Spinal cord (tissue), 10 donors: Measurements from ENCODE around the gene TFDP1. TPM values are rescaled to one million over a fixed set of nuclear protein-coding genes. Genes with fewer than 3 reads are reported as not detected.
"Not testable (repeated sequence)": the region's sequence is repeated elsewhere in the genome, so short reads cannot be mapped to it uniquely, and the experiment has no call there.

Experiments
- DNase-seq, 6 donors: peaks; one replicate each; pipeline versions ENCODE4 v3.0.0 to v3.0.0-alpha.2; 2013 to 2015; ENCODE audit warnings: low spot score in 6 of 6, low read depth in 4 of 6
- H3K27ac ChIP-seq: one replicate; pipeline ENCODE4 v1.5.1; 2013; ENCODE audit warnings: low read depth, low read length, control low read depth
- H3K27me3 ChIP-seq: one replicate; pipeline ENCODE4 v1.6.1; 2013; ENCODE audit warnings: low read length; ENCODE audit not compliant: control insufficient read depth, insufficient read depth
- H3K36me3 ChIP-seq: one replicate; pipeline ENCODE4 v1.6.1; 2013; ENCODE audit warnings: low read length; ENCODE audit not compliant: control insufficient read depth, insufficient read depth
- H3K4me1 ChIP-seq: one replicate; pipeline ENCODE4 v1.6.1; 2013; ENCODE audit warnings: low read length; ENCODE audit not compliant: control insufficient read depth, insufficient read depth
- H3K4me3 ChIP-seq: one replicate; pipeline ENCODE4 v1.5.1; 2013; ENCODE audit warnings: low read depth, low read length, control low read depth
- H3K9me3 ChIP-seq: one replicate; pipeline ENCODE4 v1.6.1; 2013; ENCODE audit warnings: low read length; ENCODE audit not compliant: control insufficient read depth, insufficient read depth
- WGBS: methylation state at CpG from one replicate; pipeline ENCODE4 v1.1.5; 2013; ENCODE audit warnings: missing lambda C conversion rate; ENCODE audit not compliant: insufficient coverage; 5-methylcytosine and 5-hydroxymethylcytosine counted together
- polyA plus RNA-seq, 2 donors: library from polyadenylated mRNA; unstranded; fragments of 120-200 nt; gene quantifications; one replicate each; pipeline ENCODE4 v1.2.1, GENCODE V29; 2013; ENCODE audit not compliant: insufficient read length in 2 of 2
- total RNA-seq, 2 donors: library from RNA; depleted of rRNA in 1 of 2; stranded (reverse); fragments of 120-200 nt in 1 of 2; fragments of >200 nt in 1 of 2; gene quantifications; one replicate each; pipeline versions ENCODE4 v1.2.3 to v1.2.4, GENCODE V29; 2013 to 2014
- donor health status: healthy.

TFDP1 gene
- total and polyA plus RNA-seq, 4 donors, result 43.9 to 87.7 (median 63.8) TPM

DNA sequence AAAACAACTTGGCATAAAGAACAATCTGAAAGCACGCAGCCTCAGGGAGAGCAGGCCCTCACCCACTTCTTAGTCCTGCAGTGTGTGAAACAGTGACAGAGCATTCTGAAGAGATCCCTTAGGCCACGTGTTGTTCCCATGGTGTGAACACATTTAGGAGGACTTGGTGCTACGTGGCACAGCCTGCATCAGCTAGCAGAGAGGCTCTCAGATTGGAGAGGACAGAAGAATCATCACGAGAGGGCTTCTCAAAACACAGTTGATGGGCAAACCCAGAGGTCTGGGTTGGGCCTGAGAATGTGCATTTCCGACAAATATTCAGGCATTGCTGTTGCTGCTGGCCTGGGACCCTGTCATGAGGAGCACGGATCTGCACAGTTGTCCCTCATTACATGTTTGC lies 26.1 kb upstream of the TFDP1 start:
- 89% methylated on average over 6 of the region's 6 CpGs for WGBS
- H3K9me3 ChIP-seq, result no peaks in the 10 kb centered on the region
- no peak for DNase-seq
- no peak overlapping the region for H3K27ac ChIP-seq
- peaks cover 12% of the 10 kb centered on the region for H3K4me1 ChIP-seq
- no peak overlapping the region for H3K4me3 ChIP-seq
- peaks cover 11% of the 10 kb centered on the region for H3K36me3 ChIP-seq
- no peaks in the 10 kb centered on the region for H3K27me3 ChIP-seq

GRCh38 chr13:113559061-113559460 lies 25.5 kb upstream of the TFDP1 start:
- Histone ChIP-seq H3K27ac (no peak overlapping the region), H3K27me3 (no peaks in the 10 kb centered on the region), H3K4me1 (peaks cover 12% of the 10 kb centered on the region), H3K4me3 (no peak overlapping the region), H3K9me3 (no peaks in the 10 kb centered on the region), H3K36me3 (peaks cover 5% of the 10 kb centered on the region)
- DNase-seq, result no peak
- 66% methylated on average over 2 of the region's 7 CpGs for WGBS

DNA sequence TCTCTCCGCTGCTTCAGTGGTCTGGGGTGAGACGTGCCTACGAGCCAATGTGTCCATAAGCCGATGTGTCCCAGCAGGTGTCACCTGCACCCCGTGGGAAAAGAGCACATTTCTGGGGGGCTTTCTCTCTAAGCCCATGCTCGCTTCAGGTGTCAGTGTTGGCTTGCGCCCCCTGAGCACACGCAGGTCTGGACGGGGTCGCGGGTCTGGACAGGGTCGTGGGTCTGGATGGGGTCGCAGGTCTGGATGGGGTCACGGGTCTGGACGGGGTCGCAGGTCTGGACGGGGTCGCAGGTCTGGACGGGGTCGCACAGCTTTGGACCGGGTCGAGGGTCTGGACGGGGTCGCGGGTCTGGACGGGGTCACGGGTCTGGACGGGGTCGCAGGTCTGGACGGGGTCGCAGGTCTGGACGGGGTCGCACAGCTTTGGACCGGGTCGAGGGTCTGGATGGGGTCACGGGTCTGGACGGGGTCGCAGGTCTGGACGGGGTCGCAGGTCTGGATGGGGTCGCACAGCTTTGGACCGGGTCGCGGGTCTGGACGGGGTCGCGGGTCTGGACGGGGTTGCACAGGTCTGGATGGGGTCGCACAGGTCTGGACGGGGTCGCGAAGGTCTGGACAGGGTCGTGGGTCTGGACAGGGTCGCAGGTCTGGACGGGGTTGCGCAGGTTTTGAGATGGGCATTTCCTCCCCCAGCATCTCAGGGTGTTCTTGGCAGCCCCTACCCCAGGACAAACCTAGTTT lies 24.5 kb upstream of the TFDP1 start:
- DNase-seq, result no peak
- 90% methylated on average over 56 of the region's 56 CpGs for WGBS
- no peak overlapping the region for H3K4me3 ChIP-seq

DNA sequence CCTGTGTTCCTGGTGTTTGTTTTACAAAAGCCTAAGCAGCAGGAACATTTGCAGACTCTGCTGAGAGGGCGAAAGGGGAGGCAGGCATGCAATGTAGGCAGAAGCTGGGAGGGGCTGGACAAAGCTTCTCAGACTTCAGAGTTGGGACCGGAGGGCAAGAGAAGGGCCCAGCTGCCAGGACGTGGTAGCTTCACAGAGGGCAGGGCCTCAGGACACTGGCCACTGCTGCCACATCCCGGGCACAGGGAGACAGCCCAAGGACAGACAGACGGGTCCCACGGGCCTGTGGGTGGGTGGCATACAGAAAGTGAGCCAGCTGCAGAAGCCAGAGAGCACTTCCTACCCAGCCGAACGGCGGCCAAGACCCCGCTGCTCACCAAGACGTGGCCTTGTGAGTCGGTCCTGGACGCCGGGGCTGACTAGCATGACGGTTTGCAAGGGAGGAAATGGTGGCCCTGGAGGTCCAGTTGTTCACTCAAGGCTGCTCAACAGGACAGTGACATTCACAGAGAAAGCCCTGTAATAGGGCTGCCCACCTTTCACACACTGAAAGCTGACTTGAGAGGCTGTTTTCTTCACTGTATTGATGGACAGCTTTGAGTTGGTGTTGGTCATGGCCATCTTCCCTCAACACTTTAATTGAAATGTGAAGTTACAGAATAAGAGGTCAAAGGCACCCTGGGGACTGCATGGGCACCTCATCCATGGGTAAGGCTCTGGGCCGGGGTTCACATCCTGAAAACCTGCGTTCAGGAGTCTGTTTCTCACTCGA lies 23.7 kb upstream of the TFDP1 start:
- H3K36me3 ChIP-seq, result no peaks in the 10 kb centered on the region
- WGBS, result 89% methylated on average over 16 of the region's 18 CpGs
- DNase-seq, result peak in 1 of 6 donors; percentile 27

More for the DNA sequence above, 24.5 kb upstream of the TFDP1 start:
- Histone ChIP-seq H3K27me3 (no peaks in the 10 kb centered on the region), H3K9me3 (no peaks in the 10 kb centered on the region), H3K27ac (no peak overlapping the region), H3K4me1 (peaks cover 12% of the 10 kb centered on the region), H3K36me3 (no peaks in the 10 kb centered on the region)

DNA sequence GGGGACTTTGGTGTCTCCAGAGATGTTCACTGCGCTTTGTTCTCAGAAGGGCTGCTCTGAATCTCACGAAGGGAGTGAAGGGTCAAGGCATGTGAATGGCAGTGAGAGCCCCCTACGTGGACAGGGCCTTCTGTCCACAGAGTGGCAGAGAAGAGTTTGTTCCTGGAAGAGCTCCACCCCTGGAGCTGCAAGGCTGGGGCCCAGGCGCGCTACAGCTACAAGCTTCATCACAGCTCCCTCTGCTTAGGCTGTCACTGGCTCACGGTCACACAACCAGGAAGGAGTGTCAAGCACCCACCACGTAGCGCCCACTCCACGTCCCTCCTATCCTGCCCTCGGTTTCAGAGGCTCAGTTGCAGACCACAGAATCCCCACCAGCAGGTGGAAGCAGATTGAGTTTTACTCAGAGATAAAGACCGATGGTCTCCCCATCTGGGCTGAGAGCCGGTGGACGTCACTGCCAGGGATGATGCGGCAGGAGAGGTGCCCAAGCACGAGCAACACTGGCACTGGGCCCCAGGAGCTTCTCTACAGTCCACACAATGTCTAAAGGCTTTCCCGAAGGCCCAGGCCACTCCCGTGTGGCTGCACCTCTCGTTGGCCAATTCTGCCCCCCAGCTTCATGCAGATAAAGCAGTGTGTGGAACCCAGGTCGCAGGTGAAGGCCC lies 23.0 kb upstream of the TFDP1 start:
- H3K9me3 ChIP-seq, result no peaks in the 10 kb centered on the region
- WGBS, result 84% methylated on average over 19 of the region's 19 CpGs
- H3K36me3 ChIP-seq, result no peaks in the 10 kb centered on the region
- H3K4me1 ChIP-seq, result peaks cover 12% of the 10 kb centered on the region
- no peak for DNase-seq
- H3K27ac ChIP-seq, result no peak overlapping the region
- H3K4me3 ChIP-seq, result no peak overlapping the region
- no peaks in the 10 kb centered on the region for H3K27me3 ChIP-seq

More for the DNA sequence above, 23.7 kb upstream of the TFDP1 start:
- Histone ChIP-seq H3K4me1 (peaks cover 12% of the 10 kb centered on the region), H3K27me3 (no peaks in the 10 kb centered on the region), H3K4me3 (no peak overlapping the region), H3K27ac (no peak overlapping the region), H3K9me3 (no peaks in the 10 kb centered on the region)

GRCh38 chr13:113562085-113562749 lies 22.3 kb upstream of the TFDP1 start:
- WGBS, result 23% methylated on average over 14 of the region's 14 CpGs
- Histone ChIP-seq H3K27me3 (no peaks in the 10 kb centered on the region), H3K36me3 (no peaks in the 10 kb centered on the region), H3K27ac (no peak overlapping the region), H3K4me3 (no peak overlapping the region), H3K9me3 (no peaks in the 10 kb centered on the region), H3K4me1 (peaks cover 12% of the 10 kb centered on the region)
- DNase-seq, result peak in 4 of 6 donors; percentile 59 to 90 (median 76)

- no peak for DNase-seq
- Histone ChIP-seq H3K27ac (no peak overlapping the region), H3K4me3 (no peak overlapping the region), H3K27me3 (no peaks in the 10 kb centered on the region), H3K4me1 (peaks cover 12% of the 10 kb centered on the region), H3K9me3 (no peaks in the 10 kb centered on the region), H3K36me3 (no peaks in the 10 kb centered on the region)
- 67% methylated on average over 6 of the region's 7 CpGs for WGBS
Observed at GRCh38 chr13:113562844-113563243, 21.7 kb upstream of the TFDP1 start.

- not testable (repeated sequence) for H3K36me3 ChIP-seq, H3K4me3 ChIP-seq, H3K27ac ChIP-seq, H3K9me3 ChIP-seq, DNase-seq, H3K27me3 ChIP-seq
- peaks cover 12% of the 10 kb centered on the region for H3K4me1 ChIP-seq
- 57% methylated on average over 1 of the region's 4 CpGs for WGBS
Observed at GRCh38 chr13:113563511-113563910, 21.0 kb upstream of the TFDP1 start.

- no peak for DNase-seq
Observed at GRCh38 chr13:113564331-113565023, 20.1 kb upstream of the TFDP1 start.

More at GRCh38 chr13:113564331-113565023, 20.1 kb upstream of the TFDP1 start:
- Histone ChIP-seq H3K27ac (no peak overlapping the region), H3K36me3 (no peaks in the 10 kb centered on the region), H3K4me3 (no peak overlapping the region), H3K9me3 (no peaks in the 10 kb centered on the region), H3K4me1 (peaks cover 12% of the 10 kb centered on the region), H3K27me3 (no peaks in the 10 kb centered on the region)
- WGBS, result 87% methylated on average over 17 of the region's 17 CpGs
